ENCODE results near the gene OAS3. TPM values are rescaled to one million over a fixed set of nuclear protein-coding genes. Genes with fewer than 3 reads are reported as not detected.
"Not testable (repeated sequence)": the region's sequence is repeated elsewhere in the genome, so short reads cannot be mapped to it uniquely, and the experiment has no call there.

The OAS3 gene
- total RNA-seq, 1 donor from 2014 or later: 26.4 TPM

GRCh38 chr12:112948806-112949205, 10.5 kb downstream of the OAS3 start:
- no peak overlapping the region for H3K4me3 ChIP-seq (ENCODE audit: low read depth, low read length)
- DNase-seq (ENCODE audit: low read depth): no peak
- H3K27me3 ChIP-seq (ENCODE audit: control insufficient read depth, insufficient read depth, low read length): no peaks in the 10 kb centered on the region
- no peaks in the 10 kb centered on the region for H3K36me3 ChIP-seq (ENCODE audit: control insufficient read depth, insufficient read depth, low read length)
- TF ChIP-seq CTCF (IDR thresholded peaks at IDR 0.05; ENCODE audit: insufficient read depth, low read length, poor library complexity, severe bottlenecking): no peak

- Histone ChIP-seq H3K36me3 (ENCODE audit: control insufficient read depth, insufficient read depth, low read length) (no peaks in the 10 kb centered on the region), H3K4me3 (ENCODE audit: low read depth, low read length) (no peak overlapping the region), H3K27me3 (ENCODE audit: control insufficient read depth, insufficient read depth, low read length) (no peaks in the 10 kb centered on the region)
- no peak for DNase-seq (ENCODE audit: low read depth)
- TF ChIP-seq CTCF (IDR thresholded peaks at IDR 0.05; ENCODE audit: insufficient read depth, low read length, poor library complexity, severe bottlenecking): no peak
Measured at GRCh38 chr12:112950701-112951100, 12.4 kb downstream of the OAS3 start.

- not testable (repeated sequence) for H3K36me3 ChIP-seq (ENCODE audit: control insufficient read depth, insufficient read depth, low read length); H3K4me3 ChIP-seq (ENCODE audit: low read depth, low read length); H3K27me3 ChIP-seq (ENCODE audit: control insufficient read depth, insufficient read depth, low read length); DNase-seq (ENCODE audit: low read depth)
Measured at GRCh38 chr12:112957125-112957524, 18.9 kb downstream of the OAS3 start.

GRCh38 chr12:112961074-112961473, 22.8 kb downstream of the OAS3 start:
- TF ChIP-seq CTCF (IDR thresholded peaks at IDR 0.05; ENCODE audit: insufficient read depth, low read length, poor library complexity, severe bottlenecking): no peak
- Histone ChIP-seq H3K4me3 (ENCODE audit: low read depth, low read length) (no peak overlapping the region), H3K27me3 (ENCODE audit: control insufficient read depth, insufficient read depth, low read length) (no peaks in the 10 kb centered on the region), H3K36me3 (ENCODE audit: control insufficient read depth, insufficient read depth, low read length) (no peaks in the 10 kb centered on the region)
- no peak for DNase-seq (ENCODE audit: low read depth)

GRCh38 chr12:112961536-112961935, 23.3 kb downstream of the OAS3 start:
- no peak for TF ChIP-seq CTCF (IDR thresholded peaks at IDR 0.05; ENCODE audit: insufficient read depth, low read length, poor library complexity, severe bottlenecking)
- H3K4me3 ChIP-seq (ENCODE audit: low read depth, low read length): no peak overlapping the region
- no peaks in the 10 kb centered on the region for H3K27me3 ChIP-seq (ENCODE audit: control insufficient read depth, insufficient read depth, low read length)
- H3K36me3 ChIP-seq (ENCODE audit: control insufficient read depth, insufficient read depth, low read length): no peaks in the 10 kb centered on the region
- no peak for DNase-seq (ENCODE audit: low read depth)

GRCh38 chr12:112962561-112962960, 24.3 kb downstream of the OAS3 start:
- Histone ChIP-seq H3K36me3 (ENCODE audit: control insufficient read depth, insufficient read depth, low read length) (no peaks in the 10 kb centered on the region), H3K4me3 (ENCODE audit: low read depth, low read length) (no peak overlapping the region), H3K27me3 (ENCODE audit: control insufficient read depth, insufficient read depth, low read length) (no peaks in the 10 kb centered on the region)
- no peak for DNase-seq (ENCODE audit: low read depth)
- no peak for TF ChIP-seq CTCF (IDR thresholded peaks at IDR 0.05; ENCODE audit: insufficient read depth, low read length, poor library complexity, severe bottlenecking)
